GM12892 (cell line): ENCODE results near the gene CCDC152.
"Not testable (repeated sequence)": the region's sequence is repeated elsewhere in the genome, so short reads cannot be mapped to it uniquely, and the experiment has no call there.

Experiments
- DNase-seq: peaks from one replicate; pipeline ENCODE4 v3.0.0; 2011; ENCODE audit not compliant: insufficient read length
- FAIRE-seq: peaks from 2 replicates; lab custom pipeline; 2011; peaks lifted over from hg19 to GRCh38; lab: Jason Lieb, UNC
- POLR2A ChIP-seq: IDR thresholded peaks from 2 replicates; pipeline ENCODE4 v1.6.1; 2011; ENCODE audit warnings: low read depth, low read length, control low read depth
- POLR2AphosphoS5 ChIP-seq: IDR thresholded peaks from 2 replicates; pipeline ENCODE4 v1.6.1; 2011; ENCODE audit warnings: low read depth, low read length, control low read depth
- TAF1 ChIP-seq: IDR thresholded peaks from 2 replicates; pipeline ENCODE4 v1.6.1; 2011; ENCODE audit warnings: low read depth, mild to moderate bottlenecking, control low read depth, low read length, borderline replicate concordance

CCDC152 gene

DNA sequence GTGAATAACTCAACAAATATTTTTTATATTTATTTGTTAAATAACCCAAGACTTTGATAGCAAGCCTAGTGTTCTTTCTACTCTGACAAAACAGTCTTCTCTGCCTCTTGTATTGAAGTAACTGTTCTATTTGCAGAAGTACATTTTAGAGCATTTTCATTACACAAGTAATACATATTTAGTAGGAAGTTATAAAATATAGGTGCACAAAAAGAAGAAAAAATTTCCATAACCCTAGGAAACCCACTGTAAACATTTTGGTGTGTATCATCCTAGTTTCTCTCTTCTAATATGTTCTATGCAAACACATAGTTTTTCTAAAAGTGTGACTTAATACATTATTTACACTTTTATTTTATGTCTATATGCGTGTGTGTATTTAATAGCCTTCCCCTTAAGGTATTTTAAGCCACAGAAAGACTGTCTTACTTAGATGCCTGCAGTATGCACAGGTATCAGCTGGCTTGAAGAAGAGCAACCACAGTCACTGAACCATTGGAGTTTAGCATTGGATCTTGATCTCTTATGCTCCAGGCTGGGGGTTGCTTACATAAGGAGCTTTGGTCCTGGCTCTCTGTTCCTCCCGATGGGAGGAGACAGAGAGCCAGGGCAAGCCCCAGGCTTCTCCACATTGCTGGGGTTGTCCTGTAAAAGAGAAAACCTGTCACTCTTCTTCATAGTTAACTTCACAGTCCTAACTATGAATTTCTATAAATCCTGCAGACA, 51.3 kb downstream of the CCDC152 start:
- FAIRE-seq, result no peak
- no peak for TF ChIP-seq TAF1
- no peak for TF ChIP-seq POLR2A
- no peak for TF ChIP-seq POLR2AphosphoS5
- no peak for DNase-seq

- TF ChIP-seq POLR2A (no peak), TAF1 (no peak), POLR2AphosphoS5 (no peak)
- FAIRE-seq (no peak), DNase-seq (no peak)
Measured at GRCh38 chr5:42808888-42809611, 52.4 kb downstream of the CCDC152 start.

DNA sequence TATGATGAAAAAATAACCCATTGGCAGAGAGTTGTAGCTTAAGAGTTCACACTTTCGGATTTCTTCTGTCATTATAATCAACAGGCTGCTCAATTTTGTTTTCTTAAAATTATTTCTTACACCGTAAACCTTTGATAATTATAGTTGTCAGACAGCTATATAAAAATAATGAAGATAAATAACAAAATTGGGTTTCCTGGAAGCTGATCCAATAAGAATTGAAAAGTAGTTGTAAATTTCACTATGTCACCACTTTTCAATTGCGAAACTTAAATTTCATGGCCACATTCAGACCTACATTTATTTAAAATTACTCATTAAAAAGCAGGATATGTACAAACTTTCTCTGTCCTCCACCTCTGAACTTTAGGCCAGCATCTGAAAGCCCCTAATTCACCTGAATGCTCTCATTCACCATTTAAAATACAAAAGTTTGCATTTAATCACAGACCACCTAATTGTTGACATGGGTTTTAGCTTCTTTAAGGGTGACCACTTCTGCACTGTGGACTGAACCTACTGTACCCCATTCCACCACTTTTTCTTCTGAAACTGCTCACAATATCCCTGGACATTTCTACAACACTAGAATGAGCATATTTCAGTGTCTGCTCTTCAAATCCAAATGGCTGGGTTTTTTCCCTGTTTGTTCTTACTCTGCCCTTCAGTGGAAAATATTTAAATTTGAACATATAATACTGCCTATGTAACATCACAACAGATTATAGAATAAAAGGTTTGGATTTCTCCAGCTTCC, 54.4 kb downstream of the CCDC152 start:
- FAIRE-seq (no peak), DNase-seq (no peak)
- no peak for TF ChIP-seq POLR2A
- no peak for TF ChIP-seq TAF1
- TF ChIP-seq POLR2AphosphoS5, result no peak

DNA sequence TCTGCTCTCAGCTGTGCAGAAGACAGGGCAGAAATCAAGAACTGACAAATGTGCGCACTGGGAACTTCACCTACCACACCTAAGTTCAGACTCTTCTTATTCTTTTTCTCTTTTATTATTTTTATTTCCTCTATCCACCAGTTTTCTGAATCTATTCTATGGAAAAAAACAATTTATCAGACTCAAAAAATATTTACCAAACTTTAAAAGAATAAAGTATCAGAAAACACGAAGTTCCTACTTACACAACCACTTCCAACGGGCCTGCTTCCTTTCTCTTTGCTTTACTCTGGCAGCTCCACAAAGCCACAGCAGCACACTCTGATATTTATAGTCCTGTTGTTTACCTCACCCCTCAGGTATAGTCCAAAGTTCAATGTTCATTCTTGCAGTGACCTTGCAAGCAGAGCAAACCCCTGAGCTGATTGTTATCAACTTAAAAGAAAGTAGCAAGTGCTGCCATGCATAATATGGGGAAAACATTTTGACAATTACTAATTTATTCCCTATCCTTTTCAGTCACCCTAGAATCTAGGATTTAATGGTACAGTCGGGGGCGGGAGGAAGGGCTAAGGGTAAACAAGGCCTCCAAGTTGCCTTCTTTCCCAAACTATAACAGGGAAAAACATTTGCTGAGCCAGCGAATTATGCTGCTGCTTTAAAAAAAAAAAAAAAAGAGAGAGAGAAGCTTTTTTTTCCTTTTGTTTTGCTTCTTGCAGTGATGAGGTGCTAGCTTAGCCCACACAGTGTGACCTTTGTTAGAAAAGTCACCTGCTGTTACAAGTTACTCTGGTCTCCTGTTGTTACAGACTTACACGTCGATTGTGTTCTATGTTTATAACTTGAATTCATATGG, 55.2 kb downstream of the CCDC152 start, which contains the start of gene SELENOP:
SELENOP (minus strand) TSS at position 302 of the 856 bp plus-strand sequence. CDS start 3,539 bp downstream, outside the sequence.
- TF ChIP-seq TAF1 (no peak), POLR2AphosphoS5 (no peak), POLR2A (no peak)
- no peak for DNase-seq
- no peak for FAIRE-seq

DNA sequence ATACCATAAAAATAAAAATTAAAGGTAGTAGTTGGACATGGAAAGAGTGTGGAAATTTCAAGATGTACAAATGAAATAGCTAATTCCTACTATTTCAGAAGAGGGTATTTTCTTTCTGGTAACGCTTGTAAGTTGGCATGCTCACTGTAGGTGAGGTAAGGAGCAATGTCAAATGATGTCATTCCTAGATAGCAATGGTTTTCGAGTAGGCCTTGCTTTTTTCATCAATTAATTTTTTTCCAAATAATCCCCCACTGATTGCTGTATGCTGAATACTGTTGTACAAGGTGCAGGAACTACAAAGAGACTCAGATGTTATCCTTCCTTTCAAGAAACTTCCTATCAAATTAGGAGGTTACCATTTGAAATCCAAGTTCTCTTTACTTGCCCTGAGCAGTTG, 56.0 kb downstream of the CCDC152 start:
- FAIRE-seq (no peak), DNase-seq (no peak)
- TF ChIP-seq TAF1 (no peak), POLR2AphosphoS5 (no peak), POLR2A (no peak)

DNA sequence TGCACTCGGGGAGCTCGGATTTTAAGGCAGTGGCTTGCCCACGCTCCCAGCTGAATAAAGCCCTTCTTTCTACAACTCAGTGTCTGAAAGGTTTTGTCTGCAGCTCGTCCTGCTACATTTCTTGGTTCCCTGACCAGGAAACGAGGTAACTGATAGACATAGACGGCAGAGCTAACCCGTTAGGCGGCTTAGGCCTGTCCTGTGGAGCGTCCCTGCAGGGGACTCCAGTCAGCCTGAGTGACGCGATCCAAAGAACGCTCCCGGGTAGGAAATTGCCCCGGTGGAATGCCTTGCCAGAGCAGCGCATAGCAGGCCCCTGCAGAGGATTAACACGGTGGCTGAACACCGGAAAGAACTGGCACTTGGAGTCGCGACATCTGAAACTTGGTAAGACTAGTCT, 56.9 kb downstream of the CCDC152 start:
- FAIRE-seq (no peak), DNase-seq (no peak)
- TF ChIP-seq POLR2AphosphoS5 (no peak), POLR2A (no peak), TAF1 (no peak)

- DNase-seq, FAIRE-seq: not testable (repeated sequence)
Measured at GRCh38 chr5:42816546-42816945, 59.9 kb downstream of the CCDC152 start.

GRCh38 chr5:42819745-42820144, 63.1 kb downstream of the CCDC152 start:
- DNase-seq (no peak), FAIRE-seq (no peak)
- no peak for TF ChIP-seq POLR2AphosphoS5
- no peak for TF ChIP-seq TAF1
- TF ChIP-seq POLR2A, result no peak

DNA sequence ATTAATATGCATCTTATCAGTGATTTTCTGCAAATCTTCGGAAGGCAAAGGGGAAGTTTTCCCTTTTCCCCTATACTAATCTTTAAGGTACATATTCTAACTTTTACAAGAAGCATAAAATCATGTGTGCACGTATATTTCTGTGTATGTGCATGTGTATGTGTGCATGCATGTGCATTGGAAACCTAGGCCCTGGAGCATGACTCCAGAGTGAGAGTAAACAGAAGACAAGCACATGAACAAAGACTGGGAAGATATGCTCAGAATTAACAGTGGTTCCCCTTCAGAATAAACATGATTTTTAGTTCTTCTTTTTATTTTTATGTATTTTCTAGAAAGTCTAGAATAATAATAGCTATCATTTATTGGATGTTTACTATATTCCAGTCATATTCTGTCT, 65.9 kb downstream of the CCDC152 start:
- no peak for FAIRE-seq

DNA sequence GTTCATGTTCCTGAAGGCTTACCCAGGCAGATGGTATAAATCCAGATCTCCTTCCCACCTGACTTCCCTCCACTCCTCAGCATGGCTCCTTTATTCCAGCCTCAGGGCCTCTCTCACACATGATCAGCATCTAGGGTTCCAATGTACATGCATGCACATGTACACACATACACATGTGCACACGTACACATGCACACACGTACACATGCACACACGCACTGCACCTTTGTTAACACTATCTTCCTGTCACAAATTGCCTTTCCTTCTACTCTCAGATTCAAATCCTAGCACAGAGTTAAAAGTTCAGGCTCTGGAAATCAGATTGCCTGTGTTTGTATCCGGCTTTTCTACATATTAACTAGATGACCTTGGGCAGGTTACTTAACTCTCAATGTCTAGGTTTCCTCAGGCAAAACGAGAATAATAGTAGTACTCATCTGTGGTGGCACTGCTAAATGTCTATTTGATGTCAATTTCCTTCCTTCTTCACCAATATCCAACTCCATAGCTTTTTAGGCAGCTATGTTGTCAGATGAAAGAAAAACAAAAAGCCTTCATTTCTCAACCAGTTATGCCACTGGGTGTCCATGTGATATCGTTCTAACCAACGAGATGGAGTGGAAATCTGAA, 67.8 kb downstream of the CCDC152 start:
- FAIRE-seq (no peak), DNase-seq (no peak)
- no peak for TF ChIP-seq POLR2A
- no peak for TF ChIP-seq TAF1
- no peak for TF ChIP-seq POLR2AphosphoS5

More for the DNA sequence above, 65.9 kb downstream of the CCDC152 start:
- no peak for DNase-seq
- TF ChIP-seq TAF1 (no peak), POLR2AphosphoS5 (no peak), POLR2A (no peak)
